GM12864 (cell line): ENCODE data around the gene TRPV6.

ENCODE experiments used
- DNase-seq: peaks from one replicate; pipeline ENCODE4 v3.0.0-alpha.2; 2011; ENCODE audit warnings: low read depth
- H3K4me3 ChIP-seq: 2 replicates; pipeline ENCODE4 v1.5.1; 2011; ENCODE audit warnings: mild to moderate bottlenecking, low read depth, low read length, control low read depth
- CTCF ChIP-seq: IDR thresholded peaks from 2 replicates; pipeline ENCODE4 v1.5.1; 2011; ENCODE audit warnings: low read depth, mild to moderate bottlenecking, moderate library complexity, low read length, control low read depth, inconsistent platforms; ENCODE audit errors: missing control alignments

TRPV6 gene

GRCh38 chr7:142885311-142886230 is at the start of gene TRPV6:
TRPV6 (minus strand) TSS chr7:142885745.
- H3K4me3 ChIP-seq = no peak within 1 kb of the TSS
- TF ChIP-seq CTCF = no peak
- no peak for DNase-seq

- no peak for TF ChIP-seq CTCF
- DNase-seq = no peak
- no peak overlapping the region for H3K4me3 ChIP-seq
Observed at GRCh38 chr7:142934056-142934455, 48.5 kb upstream of the TRPV6 start.

DNA sequence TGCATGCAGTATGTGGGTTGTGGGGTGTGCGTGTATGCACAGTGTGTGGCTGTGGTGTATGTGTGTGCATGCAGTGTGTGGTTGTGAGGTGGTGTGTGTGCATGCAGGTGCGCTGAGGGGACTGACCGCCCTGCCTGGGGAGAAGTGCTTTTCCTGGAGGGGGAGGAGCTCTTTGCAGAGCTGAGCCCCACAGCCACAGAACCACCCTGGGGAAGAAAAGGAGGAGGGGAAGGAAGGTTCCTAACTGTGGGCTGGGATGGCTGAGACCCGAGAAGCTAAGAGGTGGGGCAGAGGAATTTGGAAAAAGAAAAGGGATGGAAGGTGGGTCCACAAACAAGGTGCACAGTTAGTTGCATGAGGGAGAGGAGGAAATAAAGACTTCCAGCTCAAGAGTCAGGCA is 48.1 kb upstream of the TRPV6 start, which contains the start of gene TRPV5:
TRPV5 (minus strand) TSS at position 123 of the 400 bp plus-strand sequence. CDS start 287 bp downstream, outside the sequence.
- TF ChIP-seq CTCF = no peak
- H3K4me3 ChIP-seq = no peak within 1 kb of the TSS
- DNase-seq = no peak

GRCh38 chr7:142933092-142933475 is 47.5 kb upstream of the TRPV6 start:
- DNase-seq = no peak
- H3K4me3 ChIP-seq = no peak overlapping the region
- TF ChIP-seq CTCF = no peak

GRCh38 chr7:142932386-142933091 is 47.0 kb upstream of the TRPV6 start:
- no peak overlapping the region for H3K4me3 ChIP-seq
- TF ChIP-seq CTCF = no peak
- DNase-seq = no peak

- H3K4me3 ChIP-seq = no peak overlapping the region
- DNase-seq = no peak
- no peak for TF ChIP-seq CTCF
Observed at GRCh38 chr7:142930126-142930730, 44.7 kb upstream of the TRPV6 start.
